Psoas muscle (tissue), 8 donors: ENCODE results near the gene GCLM. TPM values are rescaled to one million over a fixed set of nuclear protein-coding genes. Genes with fewer than 3 reads are reported as not detected.

Source experiments
- ATAC-seq, 4 donors: fragments of 200-7000 bp; cut with Tn5 transposase; one replicate each; pipeline ENCODE4 v1.9.1; 2020; ENCODE audit warnings: moderate library complexity in 3 of 4, mild to moderate bottlenecking in 2 of 4
- DNase-seq, 2 donors: peaks; one replicate each; pipeline ENCODE4 v3.0.0-alpha.2; 2020
- H3K27ac ChIP-seq: fragments of 200-600 bp; one replicate; pipeline ENCODE4 v1.8.0; 2022
- H3K27me3 ChIP-seq, 3 donors: fragments of 200-600 bp in 1 of 3; one replicate each; pipeline versions ENCODE4 v1.6.1 to v1.8.0; 2013 to 2022; ENCODE audit warnings: low read length in 2 of 3, mild to moderate bottlenecking in 2 of 3, moderate library complexity in 1 of 3; ENCODE audit not compliant: insufficient read depth in 3 of 3
- H3K36me3 ChIP-seq, 2 donors: fragments of 200-600 bp in 1 of 2; one replicate each; pipeline versions ENCODE4 v1.6.1 to v1.8.0; 2013 to 2022; ENCODE audit warnings: low read depth in 1 of 2, mild to moderate bottlenecking in 1 of 2, moderate library complexity in 1 of 2; ENCODE audit not compliant: insufficient read depth in 1 of 2
- H3K4me1 ChIP-seq: fragments of 200-600 bp; one replicate; pipeline ENCODE4 v1.8.0; 2022
- H3K4me3 ChIP-seq: fragments of 200-600 bp; one replicate; pipeline ENCODE4 v1.8.0; 2022; ENCODE audit warnings: mild to moderate bottlenecking
- H3K9me3 ChIP-seq: fragments of 200-600 bp; one replicate; pipeline ENCODE4 v1.8.0; 2022
- CTCF ChIP-seq: fragments of 200-600 bp; IDR thresholded peaks from one replicate; pipeline ENCODE4 v1.8.0; 2022; ENCODE audit warnings: antibody characterized with exemption
- WGBS, 3 donors: extraction: QIAGEN DNeasy Blood & Tissue Kit; methylation state at CpG; one replicate each; pipeline versions ENCODE4 v1.1.6 to v1.1.7; 2013; 5-methylcytosine and 5-hydroxymethylcytosine counted together
- intact Hi-C, 2 donors: fragments of 100-400 bp; cut with DNase I; formaldehyde crosslinking; loops; one replicate each; pipeline versions ENCODE4 v1.11.0 to v1.14.2; 2022
- polyA plus RNA-seq, 3 donors: library from polyadenylated mRNA; stranded (reverse); fragments of 200-250 nt; gene quantifications; one replicate each; pipeline ENCODE4 v1.2.3, GENCODE V29; 2013
- total RNA-seq, 4 donors: library from RNA; stranded (reverse); fragmentation: NEBNext Ultra II Directional in 2 of 4; extraction: Animal tissue kit (Norgen Biotek cat#: 25700) in 2 of 4; gene quantifications; one replicate each; pipeline versions ENCODE4 v1.2.1 to v1.2.4, GENCODE V29; 2021 to 2023
- donor health status: healthy with polysubstance abuse.
- donor health status: DM: no; HTN: no; CAD: no; lungs with moderate emphysema.
- donor health status: Bipolar disorder and iron deficiency.
- donor health status: healthy.
- donor health status: DM: yes; HTN: yes; CAD: no.
- donor health status: DM: no; HTN: no; CAD: no.
- donor health status: DM: no; HTN: no; CAD: no.
- donor health status: DM: yes; HTN: yes; CAD: no.

The GCLM gene
- total and polyA plus RNA-seq, 7 donors, result 22.8 to 63.9 (median 40.2) TPM

- peaks cover 39% of the 10 kb centered on the region for H3K4me1 ChIP-seq
- 95 to 97% (median 96%) methylated on average over 2 of the region's 2 CpGs for WGBS, 3 donors
- TF ChIP-seq CTCF, result no peak
- ATAC-seq, result no peak
- no peak overlapping the region for H3K27ac ChIP-seq
- peaks cover 1% of the 10 kb centered on the region for H3K9me3 ChIP-seq
- H3K4me3 ChIP-seq, result no peak overlapping the region
- intact Hi-C loops, result loop anchor here in 1 of 2 donors (5.0 kb wide), 1 partner anchor 62 kb away; no protein-coding TSS in a partner anchor
- no peak for DNase-seq
- H3K27me3 ChIP-seq, result no peaks in the 10 kb centered on the region
- H3K36me3 ChIP-seq, result peaks cover 0 to 17% of the 10 kb centered on the region in 2 donors
These were observed 3.5 kb downstream of the GCLM start for GRCh38 chr1:93905734-93906133.

- no peaks in the 10 kb centered on the region for H3K9me3 ChIP-seq
- no peaks in the 10 kb centered on the region for H3K27me3 ChIP-seq
- ATAC-seq, result no peak
- H3K4me3 ChIP-seq, result no peak overlapping the region
- DNase-seq, result no peak
- H3K27ac ChIP-seq, result no peak overlapping the region
- H3K4me1 ChIP-seq, result peaks cover 39% of the 10 kb centered on the region
- 66 to 96% (median 83%) methylated on average over 1 of the region's 1 CpG for WGBS, 3 donors
- intact Hi-C loops, result loop anchor here in 1 of 2 donors (5.0 kb wide), 1 partner anchor 62 kb away; no protein-coding TSS in a partner anchor
- peaks cover 0 to 24% of the 10 kb centered on the region in 2 donors for H3K36me3 ChIP-seq
- no peak for TF ChIP-seq CTCF
These were observed 4.2 kb downstream of the GCLM start for GRCh38 chr1:93905051-93905450.

- Histone ChIP-seq H3K27me3 (no peaks in the 10 kb centered on the region), H3K36me3 (peaks cover 0 to 32% of the 10 kb centered on the region in 2 donors), H3K27ac (no peak overlapping the region), H3K9me3 (no peaks in the 10 kb centered on the region), H3K4me3 (no peak overlapping the region), H3K4me1 (peaks cover 39% of the 10 kb centered on the region)
- WGBS, 3 donors, result 67 to 71% (median 69%) methylated on average over 2 of the region's 2 CpGs
- TF ChIP-seq CTCF, result no peak
- intact Hi-C loops, result no loop called here
- DNase-seq, result no peak
- ATAC-seq, result no peak
These were observed 5.0 kb downstream of the GCLM start for GRCh38 chr1:93904228-93904627.

- H3K4me1 ChIP-seq, result peaks cover 18% of the 10 kb centered on the region
- H3K4me3 ChIP-seq, result no peak overlapping the region
- H3K36me3 ChIP-seq, result peaks cover 3 to 65% of the 10 kb centered on the region in 2 donors
- TF ChIP-seq CTCF, result no peak
- intact Hi-C loops, result no loop called here
- ATAC-seq, result no peak
- no peaks in the 10 kb centered on the region for H3K27me3 ChIP-seq
- no peaks in the 10 kb centered on the region for H3K9me3 ChIP-seq
- 96 to 100% (median 97%) methylated on average over 3 of the region's 3 CpGs for WGBS, 3 donors
- H3K27ac ChIP-seq, result no peak overlapping the region
- DNase-seq, result no peak
These were observed 8.3 kb downstream of the GCLM start for GRCh38 chr1:93900723-93901504.
